SW480 (cell line): ENCODE data around the gene ST3GAL3.

Experiments
- DNase-seq: peaks from one replicate; pipeline ENCODE4 v3.0.0-alpha.2; 2016; ENCODE audit warnings: low spot score

ST3GAL3 gene

GRCh38 chr1:43942411-43942810 lies 235.1 kb downstream of the ST3GAL3 start:
- DNase-seq = no peak

- DNase-seq = no peak
These were observed 237.5 kb downstream of the ST3GAL3 start for GRCh38 chr1:43944860-43945259.

GRCh38 chr1:43945674-43946235 lies 238.4 kb downstream of the ST3GAL3 start:
- no peak for DNase-seq

- peak; percentile 92 for DNase-seq
These were observed 239.1 kb downstream of the ST3GAL3 start, which contains the start of gene IPO13 for GRCh38 chr1:43946236-43947060. TSS of gene IPO13 (plus strand) at chr1:43946950. CDS start at chr1:43947601, 651 bp downstream.

GRCh38 chr1:43947061-43947873 lies 239.9 kb downstream of the ST3GAL3 start:
- DNase-seq = no peak

DNA sequence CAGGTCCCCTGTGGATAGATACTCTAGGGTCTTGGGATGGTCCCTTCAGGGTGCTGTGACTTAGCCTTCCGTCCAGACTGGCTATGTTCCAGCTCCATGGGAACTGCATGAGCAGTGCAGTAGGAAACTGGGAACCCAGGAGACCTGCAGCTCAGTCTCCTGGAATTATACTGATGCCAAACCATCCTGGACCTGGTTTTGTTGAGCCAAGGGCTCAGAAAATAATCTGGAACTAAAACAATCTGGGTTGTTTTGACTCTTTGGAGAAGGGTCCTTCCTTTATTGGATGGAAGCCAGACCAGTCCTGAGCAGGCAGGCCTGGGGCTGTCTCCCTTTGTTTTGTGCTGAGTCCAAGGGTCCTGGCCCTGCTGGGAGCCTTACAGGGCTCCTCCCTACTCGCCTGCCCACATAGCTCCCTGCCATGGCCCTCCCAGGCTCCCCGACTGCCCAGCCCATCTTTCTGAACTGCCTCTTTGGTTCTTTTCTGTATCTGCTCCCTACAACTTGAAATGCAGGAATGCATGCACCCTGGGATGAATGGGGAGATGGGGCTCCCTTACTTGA lies 240.6 kb downstream of the ST3GAL3 start:
- no peak for DNase-seq

DNA sequence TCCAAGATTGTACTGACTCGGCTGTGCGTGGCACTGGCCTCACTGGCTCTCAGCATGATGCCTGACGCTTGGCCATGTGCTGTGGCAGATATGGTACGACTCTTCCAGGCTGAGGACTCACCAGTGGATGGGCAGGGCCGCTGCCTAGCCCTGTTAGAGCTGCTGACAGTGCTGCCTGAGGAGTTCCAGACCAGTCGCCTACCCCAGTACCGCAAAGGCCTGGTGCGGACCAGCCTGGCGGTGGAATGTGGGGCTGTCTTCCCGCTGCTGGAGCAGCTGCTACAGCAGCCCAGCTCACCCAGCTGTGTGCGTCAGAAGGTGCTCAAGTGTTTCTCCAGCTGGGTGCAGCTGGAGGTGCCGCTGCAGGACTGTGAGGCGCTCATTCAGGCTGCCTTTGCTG lies 242.3 kb downstream of the ST3GAL3 start:
- DNase-seq = no peak

GRCh38 chr1:43951021-43951985 lies 244.0 kb downstream of the ST3GAL3 start:
- no peak for DNase-seq

- no peak for DNase-seq
These were observed 245.5 kb downstream of the ST3GAL3 start for GRCh38 chr1:43952731-43953346.

- DNase-seq = no peak
These were observed 246.0 kb downstream of the ST3GAL3 start for GRCh38 chr1:43953361-43953760.

- DNase-seq = no peak
These were observed 246.7 kb downstream of the ST3GAL3 start for GRCh38 chr1:43954036-43954435.

DNA sequence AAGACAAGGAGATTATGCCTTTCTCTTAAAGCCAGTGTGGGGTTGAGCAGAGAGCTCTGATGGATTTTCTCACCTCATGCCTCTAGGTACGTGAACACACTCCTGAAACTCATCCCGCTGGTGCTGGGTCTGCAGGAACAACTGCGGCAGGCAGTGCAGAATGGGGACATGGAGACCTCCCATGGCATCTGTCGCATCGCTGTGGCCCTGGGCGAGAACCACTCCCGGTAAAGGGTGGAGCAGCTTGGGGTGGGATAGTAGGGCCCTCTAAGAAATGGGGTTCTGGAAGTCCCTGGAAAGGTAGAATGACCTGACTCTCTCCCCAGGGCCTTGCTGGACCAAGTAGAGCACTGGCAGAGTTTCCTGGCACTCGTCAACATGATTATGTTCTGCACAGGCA lies 248.9 kb downstream of the ST3GAL3 start:
- no peak for DNase-seq

- DNase-seq = no peak
These were observed 250.2 kb downstream of the ST3GAL3 start for GRCh38 chr1:43957407-43958040.

DNA sequence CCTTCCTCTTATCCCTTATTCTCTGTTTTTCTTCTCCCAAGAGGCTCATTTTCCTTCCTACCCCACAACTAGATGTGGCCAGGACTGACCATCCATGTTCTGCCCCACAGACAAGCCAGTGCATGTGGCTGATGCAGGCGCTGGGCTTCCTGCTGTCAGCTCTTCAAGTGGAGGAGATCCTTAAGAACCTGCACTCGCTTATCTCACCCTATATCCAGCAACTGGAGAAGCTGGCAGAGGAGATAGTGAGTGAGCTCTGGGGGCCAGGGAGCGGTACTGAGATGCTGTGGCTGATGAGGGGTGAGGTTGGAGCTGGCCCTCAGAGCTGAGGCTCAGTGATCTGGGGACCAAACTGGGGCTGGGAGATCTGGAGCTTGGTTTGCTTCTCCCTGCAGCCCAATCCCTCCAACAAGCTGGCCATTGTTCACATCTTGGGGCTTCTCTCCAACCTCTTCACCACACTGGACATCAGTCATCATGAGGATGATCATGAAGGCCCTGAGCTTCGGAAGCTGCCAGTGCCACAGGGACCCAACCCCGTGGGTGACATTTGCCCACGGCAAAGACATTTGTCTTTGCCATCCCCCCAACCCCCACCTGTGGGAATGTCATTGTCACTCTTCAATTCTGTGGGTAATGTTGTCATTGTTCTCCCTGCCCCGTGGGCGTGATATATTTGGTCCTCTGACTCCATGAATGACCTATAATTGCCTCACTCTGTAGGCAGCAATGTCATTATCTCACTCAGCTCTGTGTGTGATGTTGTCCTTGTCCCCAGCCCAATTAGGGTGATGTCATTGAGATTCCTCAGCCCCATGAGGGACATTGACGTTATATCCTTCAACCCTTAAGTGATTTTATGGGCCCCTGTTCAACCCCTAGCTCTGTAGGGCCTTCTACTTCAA lies 251.3 kb downstream of the ST3GAL3 start:
- no peak for DNase-seq

GRCh38 chr1:43960798-43961197 lies 253.5 kb downstream of the ST3GAL3 start:
- DNase-seq = no peak

DNA sequence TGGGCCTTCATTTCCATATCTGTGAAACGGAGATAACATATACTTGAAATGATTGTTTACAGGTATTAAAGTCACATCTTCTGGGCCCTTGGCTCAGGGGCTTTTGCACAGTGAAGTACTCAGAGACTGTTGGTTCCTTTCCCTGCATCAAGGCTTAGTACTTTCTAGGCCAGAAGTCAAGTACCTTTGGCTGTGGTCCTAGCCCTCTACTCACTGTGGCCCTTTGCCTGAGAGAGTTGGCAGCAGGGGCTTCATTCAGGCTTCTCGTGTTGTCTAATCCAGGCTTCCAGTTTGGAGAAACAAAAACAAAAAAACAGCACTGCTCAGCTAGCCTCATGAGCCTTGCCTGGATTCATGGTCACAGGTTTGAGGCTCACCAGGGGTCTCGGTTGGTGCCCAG lies 254.4 kb downstream of the ST3GAL3 start:
- no peak for DNase-seq

DNA sequence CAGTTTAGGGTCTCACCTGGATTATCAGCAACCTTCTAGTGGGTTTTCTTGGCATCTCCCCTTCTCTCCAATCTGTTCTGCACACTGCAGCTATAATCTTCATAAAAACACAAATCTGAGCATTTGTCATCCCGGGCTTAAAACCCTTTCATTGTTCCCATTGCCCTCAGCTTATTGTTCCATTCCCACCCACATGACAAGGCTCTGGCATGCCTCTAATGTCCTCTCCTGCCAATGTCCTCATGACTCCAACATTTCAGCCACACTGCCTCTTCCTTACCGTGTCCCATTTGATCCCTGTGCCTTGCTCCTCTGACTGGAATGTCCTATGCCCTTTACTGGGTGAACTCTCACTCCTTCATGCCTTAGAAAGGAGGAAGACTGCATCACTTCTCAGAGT lies 255.0 kb downstream of the ST3GAL3 start:
- no peak for DNase-seq

DNA sequence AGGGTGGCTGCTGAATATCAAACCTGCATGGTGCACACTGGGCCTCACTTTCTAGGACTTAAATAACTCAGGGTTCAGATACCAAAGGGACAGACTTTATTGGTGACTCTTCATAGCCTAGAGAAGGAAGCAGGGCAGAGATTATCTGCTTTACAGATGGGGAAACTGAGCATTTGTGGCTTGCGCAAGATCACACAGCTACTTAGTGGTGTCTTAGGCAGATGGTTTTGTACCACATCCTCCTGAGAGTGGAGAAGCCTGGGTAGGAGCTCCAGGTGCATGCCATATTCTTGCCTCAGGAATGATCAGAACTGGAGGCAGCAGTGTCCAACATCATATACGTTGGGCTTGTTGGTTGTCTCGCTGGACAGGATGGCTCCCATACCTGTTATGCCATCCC lies 255.7 kb downstream of the ST3GAL3 start:
- DNase-seq = no peak

GRCh38 chr1:43963890-43964289 lies 256.6 kb downstream of the ST3GAL3 start:
- DNase-seq = no peak
